ENCODE measurements around the gene WNT7A.
"Not testable (repeated sequence)": the region's sequence is repeated elsewhere in the genome, so short reads cannot be mapped to it uniquely, and the experiment has no call there.

WNT7A gene

GRCh38 chr3:13865581-13865980 lies 14.3 kb downstream of the WNT7A start:
- DNase-seq (ENCODE audit: low read depth in 2 of 2), result no peak

- no peak for DNase-seq (ENCODE audit: low read depth in 2 of 2)
Measured at GRCh38 chr3:13865106-13865505, 14.8 kb downstream of the WNT7A start.

GRCh38 chr3:13863965-13864595 lies 15.8 kb downstream of the WNT7A start:
- DNase-seq (ENCODE audit: low read depth in 2 of 2), result no peak

- no peak for DNase-seq (ENCODE audit: low read depth in 2 of 2)
Measured at GRCh38 chr3:13863382-13863952, 16.4 kb downstream of the WNT7A start.

- DNase-seq (ENCODE audit: low read depth in 2 of 2), result no peak
Measured at GRCh38 chr3:13861461-13861860, 18.4 kb downstream of the WNT7A start.

GRCh38 chr3:13860001-13860400 lies 19.9 kb downstream of the WNT7A start:
- DNase-seq (ENCODE audit: low read depth in 2 of 2), result no peak

GRCh38 chr3:13858768-13859520 lies 20.9 kb downstream of the WNT7A start:
- no peak for DNase-seq (ENCODE audit: low read depth in 2 of 2)

- DNase-seq (ENCODE audit: low read depth in 2 of 2), result no peak
Measured at GRCh38 chr3:13857702-13858380, 22.0 kb downstream of the WNT7A start.

- not testable (repeated sequence) for DNase-seq (ENCODE audit: low read depth in 2 of 2)
Measured at GRCh38 chr3:13856628-13857027, 23.2 kb downstream of the WNT7A start.

- no peak for DNase-seq (ENCODE audit: low read depth in 2 of 2)
Measured at GRCh38 chr3:13856006-13856405, 23.9 kb downstream of the WNT7A start.

GRCh38 chr3:13854492-13854891 lies 25.4 kb downstream of the WNT7A start:
- no peak for DNase-seq (ENCODE audit: low read depth in 2 of 2)

GRCh38 chr3:13853978-13854296 lies 25.9 kb downstream of the WNT7A start:
- DNase-seq (ENCODE audit: low read depth in 2 of 2), result no peak

GRCh38 chr3:13853256-13853977 lies 26.5 kb downstream of the WNT7A start:
- DNase-seq (ENCODE audit: low read depth in 2 of 2), result no peak

GRCh38 chr3:13852638-13853009 lies 27.2 kb downstream of the WNT7A start:
- DNase-seq (ENCODE audit: low read depth in 2 of 2), result no peak

GRCh38 chr3:13851997-13852637 lies 27.8 kb downstream of the WNT7A start:
- no peak for DNase-seq (ENCODE audit: low read depth in 2 of 2)

- DNase-seq (ENCODE audit: low read depth in 2 of 2), result no peak
Measured at GRCh38 chr3:13851091-13851849, 28.6 kb downstream of the WNT7A start.

GRCh38 chr3:13850161-13850945 lies 29.5 kb downstream of the WNT7A start:
- no peak for DNase-seq (ENCODE audit: low read depth in 2 of 2)

GRCh38 chr3:13849018-13849417 lies 30.9 kb downstream of the WNT7A start:
- DNase-seq (ENCODE audit: low read depth in 2 of 2), result no peak

GRCh38 chr3:13846716-13847570 lies 32.9 kb downstream of the WNT7A start:
- no peak for DNase-seq (ENCODE audit: low read depth in 2 of 2)
